ENCODE data around the gene RALY.

The RALY gene

DNA sequence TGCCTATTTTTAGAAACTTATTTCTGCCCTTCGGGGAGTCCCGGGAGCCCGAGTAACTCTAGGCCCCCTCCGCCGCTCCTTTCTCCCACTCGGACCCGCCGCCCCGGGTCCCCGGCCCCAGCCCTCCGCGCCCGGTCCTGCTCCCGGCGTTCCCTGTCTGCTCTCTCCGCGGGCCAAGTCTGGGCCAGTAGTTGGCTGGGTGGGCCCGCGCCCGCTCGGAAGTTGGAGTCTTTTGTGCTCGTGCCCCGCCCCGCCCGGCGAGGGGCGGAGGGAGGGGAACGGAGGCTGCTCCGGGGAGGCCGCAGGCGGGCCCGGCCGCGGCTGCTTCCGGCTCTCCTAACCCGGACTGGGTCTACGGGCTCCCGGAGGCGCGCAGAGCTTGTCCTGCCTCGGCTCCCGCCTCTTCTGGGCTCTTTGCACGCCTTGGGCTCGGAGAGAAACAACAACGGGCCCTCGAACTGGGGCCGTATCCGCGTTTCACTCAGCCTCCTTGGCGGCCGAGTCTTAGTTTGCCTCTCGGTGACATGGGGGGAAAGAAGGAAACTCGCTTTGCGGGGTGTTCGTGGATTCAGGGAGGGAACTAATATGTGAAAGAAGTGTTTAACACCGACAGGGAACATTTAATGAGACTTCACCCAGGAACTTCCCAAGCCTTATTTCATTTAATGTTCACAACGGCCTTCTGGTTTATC lies 657 bp downstream of the RALY start:
- H3K4me1 Mint-ChIP-seq (ENCODE audit: low read depth) = peaks cover 65% of the 10 kb centered on the region
- H3K9me3 Mint-ChIP-seq = peaks cover 9% of the 10 kb centered on the region
- H3K27ac Mint-ChIP-seq = peak overlapping the region; percentile 95
- H3K36me3 Mint-ChIP-seq (ENCODE audit: low read depth) = peaks cover 50% of the 10 kb centered on the region
- peak overlapping the region; percentile 94 for H3K4me3 Mint-ChIP-seq
- intact Hi-C loops (cut with micrococcal nuclease) = loop anchor here (2.0 to 10.0 kb wide), 3 partner anchors 118 to 330 kb away; partner anchors contain the start of genes ACTL10, C20orf144, CHMP4B and EIF2S2
- H3K27me3 Mint-ChIP-seq = no peaks in the 10 kb centered on the region

DNA sequence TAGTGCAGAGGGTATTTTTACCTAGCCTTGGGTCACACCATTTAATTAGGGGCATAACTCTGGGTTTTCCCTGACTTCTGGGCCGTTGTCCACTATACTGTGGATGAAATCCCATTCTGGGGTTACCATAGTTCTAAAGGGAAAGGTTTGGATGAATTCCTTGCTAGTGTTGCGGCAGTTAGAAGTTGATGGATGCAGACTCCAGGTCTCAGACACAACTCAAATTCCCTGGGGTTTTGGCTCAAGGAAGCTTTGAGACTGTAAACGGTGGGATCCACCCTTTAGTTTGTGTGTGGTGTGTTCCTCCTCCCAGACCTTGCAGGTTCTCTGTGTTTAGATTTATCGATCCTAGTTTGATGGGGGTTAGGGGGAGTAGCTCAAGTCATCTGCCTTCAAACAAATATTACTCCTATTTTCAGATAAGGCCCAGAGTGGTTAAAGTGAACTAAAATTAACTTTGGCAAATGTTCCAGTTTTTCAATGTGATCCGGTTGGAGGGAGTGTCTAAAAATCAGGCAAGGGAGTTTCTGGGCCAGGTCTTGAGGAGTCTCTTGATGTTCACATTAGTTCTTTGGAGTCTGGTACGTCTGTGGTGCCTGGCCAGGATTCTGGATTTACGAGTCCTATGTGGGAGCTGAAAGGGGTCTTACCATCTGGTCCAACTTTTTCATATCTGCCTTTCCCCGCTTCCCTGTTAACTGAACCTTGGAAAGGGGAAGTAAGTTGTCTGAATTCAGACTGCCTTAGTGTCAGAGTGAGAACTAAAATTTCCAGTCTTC lies 1.5 kb downstream of the RALY start:
- Mint-ChIP-seq H3K9me3 (peaks cover 13% of the 10 kb centered on the region), H3K4me3 (peak overlapping the region; percentile 94), H3K27ac (peak overlapping the region; percentile 95), H3K27me3 (no peaks in the 10 kb centered on the region), H3K36me3 (ENCODE audit: low read depth) (peaks cover 55% of the 10 kb centered on the region), H3K4me1 (ENCODE audit: low read depth) (peaks cover 69% of the 10 kb centered on the region)
- intact Hi-C loops (cut with micrococcal nuclease) = loop anchor here (2.0 to 10.0 kb wide), 2 partner anchors 184 to 330 kb away; partner anchors contain the start of genes ACTL10, C20orf144 and CHMP4B

DNA sequence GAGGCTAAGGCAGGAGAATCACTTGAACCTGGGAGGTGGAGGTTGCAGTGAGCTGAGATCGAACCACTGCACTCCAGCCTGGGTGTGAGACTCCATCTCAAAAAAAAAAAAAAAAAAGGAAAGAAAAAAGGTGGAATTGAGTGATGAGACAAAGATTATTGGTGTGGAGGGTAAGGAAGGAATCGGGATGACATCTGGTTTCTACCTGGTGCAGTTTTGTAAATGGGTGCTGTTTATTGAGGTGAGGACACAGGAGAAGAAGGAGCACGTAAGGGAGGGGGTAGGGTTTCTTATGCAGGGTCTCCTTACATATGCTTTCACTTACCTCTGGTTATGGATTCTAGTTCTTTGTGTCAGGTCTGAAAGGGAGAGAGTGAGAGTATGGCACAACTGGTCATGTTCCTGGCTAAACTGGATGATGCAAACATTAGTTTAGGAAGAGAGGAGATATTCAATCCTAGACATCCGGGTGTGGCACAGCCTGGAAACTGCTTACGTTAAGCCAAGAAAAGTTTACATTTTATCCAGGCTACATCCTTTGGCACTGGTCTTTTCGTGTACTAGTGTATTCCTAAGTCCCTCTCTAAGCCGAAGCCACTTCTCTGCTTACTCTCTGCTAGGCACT lies 5.4 kb downstream of the RALY start:
- Mint-ChIP-seq H3K4me1 (ENCODE audit: low read depth) (peaks cover 82% of the 10 kb centered on the region), H3K27ac (no peak overlapping the region), H3K4me3 (no peak overlapping the region), H3K36me3 (ENCODE audit: low read depth) (peaks cover 52% of the 10 kb centered on the region), H3K27me3 (no peaks in the 10 kb centered on the region), H3K9me3 (peaks cover 13% of the 10 kb centered on the region)
- intact Hi-C loops (cut with micrococcal nuclease) = loop anchor here (10.0 kb wide), 1 partner anchor 334 kb away; the partner anchor contains the start of genes ACTL10 and C20orf144

DNA sequence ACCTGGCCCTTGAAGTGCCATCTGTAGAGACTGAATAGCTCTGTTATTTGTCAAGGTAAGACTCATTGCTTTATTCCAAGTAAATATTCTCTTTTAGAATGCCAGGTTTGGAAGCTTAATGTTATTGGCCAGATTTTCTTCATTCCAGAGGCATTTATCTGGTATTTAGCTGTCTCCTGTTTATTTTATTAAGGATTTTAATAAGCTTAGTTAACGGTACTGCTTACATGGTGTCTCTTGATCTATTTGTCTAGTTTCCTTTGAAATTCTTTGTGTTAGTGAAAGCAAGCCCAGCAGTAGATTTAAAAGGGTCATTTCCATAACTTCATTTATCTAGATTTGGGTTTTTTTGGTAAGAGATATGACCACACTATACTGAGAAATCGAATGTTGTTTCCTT lies 7.7 kb downstream of the RALY start:
- intact Hi-C loops (cut with micrococcal nuclease) = no loop called here
- Mint-ChIP-seq H3K27ac (no peak overlapping the region), H3K36me3 (ENCODE audit: low read depth) (peaks cover 45% of the 10 kb centered on the region), H3K4me1 (ENCODE audit: low read depth) (peaks cover 84% of the 10 kb centered on the region), H3K27me3 (no peaks in the 10 kb centered on the region), H3K4me3 (no peak overlapping the region), H3K9me3 (peaks cover 13% of the 10 kb centered on the region)

DNA sequence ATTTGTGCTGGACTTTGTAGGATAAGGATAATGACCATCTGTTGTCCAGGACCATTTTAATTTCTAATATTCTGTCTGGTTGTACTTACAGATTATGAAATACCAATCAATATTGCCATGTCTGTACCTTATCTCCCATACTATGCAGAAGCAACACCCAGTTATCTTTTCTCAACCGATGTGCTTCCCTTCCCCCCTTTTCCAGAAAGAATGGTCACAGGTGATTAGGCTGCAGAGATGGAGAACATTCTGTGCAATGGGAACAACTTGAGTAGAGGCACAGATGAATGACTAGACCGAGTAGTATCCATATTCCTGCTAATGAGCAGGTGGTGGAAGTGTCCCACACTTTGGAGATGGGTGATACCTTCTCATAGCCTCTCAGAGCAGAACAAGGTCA lies 10.5 kb downstream of the RALY start:
- Mint-ChIP-seq H3K27ac (no peak overlapping the region), H3K9me3 (peaks cover 5% of the 10 kb centered on the region)

DNA sequence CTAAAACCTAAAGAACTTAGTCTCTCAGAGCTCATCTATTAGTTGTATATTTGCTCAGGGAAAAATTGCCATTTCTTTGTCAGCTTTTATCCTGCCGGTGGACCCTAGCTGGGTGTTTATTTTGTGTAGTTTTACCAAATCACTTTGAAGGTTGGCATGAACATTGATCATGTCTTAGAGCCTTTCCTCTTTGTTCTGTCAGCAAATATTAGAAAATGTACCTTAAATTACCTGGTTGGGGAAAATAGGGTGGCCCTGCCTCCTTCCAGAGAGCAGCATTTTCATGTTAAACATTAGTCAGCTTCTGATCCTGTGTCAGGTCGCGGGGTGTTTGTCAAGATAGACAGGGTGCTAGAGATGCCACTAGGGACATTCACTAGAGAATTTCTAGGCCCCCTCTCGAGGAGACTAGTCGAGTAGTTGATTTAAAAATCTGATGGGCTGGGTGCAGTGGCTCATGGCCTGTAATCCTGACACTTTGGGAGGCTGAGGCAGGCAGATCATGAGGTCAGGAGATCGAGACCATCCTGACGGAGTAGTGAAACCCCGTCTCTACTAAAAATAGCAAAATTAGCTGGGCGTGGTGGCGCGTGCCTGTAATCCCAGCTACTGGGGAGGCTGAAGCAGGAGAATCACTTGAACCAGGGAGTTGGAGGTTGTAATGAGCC lies 11.2 kb downstream of the RALY start:
- intact Hi-C loops (cut with micrococcal nuclease) = no loop called here
- Mint-ChIP-seq H3K4me1 (ENCODE audit: low read depth) (peaks cover 70% of the 10 kb centered on the region), H3K4me3 (no peak overlapping the region), H3K9me3 (no peaks in the 10 kb centered on the region), H3K27ac (no peak overlapping the region), H3K27me3 (no peaks in the 10 kb centered on the region), H3K36me3 (ENCODE audit: low read depth) (peaks cover 25% of the 10 kb centered on the region)

More for the DNA sequence above, 10.5 kb downstream of the RALY start:
- H3K4me3 Mint-ChIP-seq = no peak overlapping the region
- intact Hi-C loops (cut with micrococcal nuclease) = no loop called here
- no peaks in the 10 kb centered on the region for H3K27me3 Mint-ChIP-seq
- peaks cover 31% of the 10 kb centered on the region for H3K36me3 Mint-ChIP-seq (ENCODE audit: low read depth)
- peaks cover 70% of the 10 kb centered on the region for H3K4me1 Mint-ChIP-seq (ENCODE audit: low read depth)

DNA sequence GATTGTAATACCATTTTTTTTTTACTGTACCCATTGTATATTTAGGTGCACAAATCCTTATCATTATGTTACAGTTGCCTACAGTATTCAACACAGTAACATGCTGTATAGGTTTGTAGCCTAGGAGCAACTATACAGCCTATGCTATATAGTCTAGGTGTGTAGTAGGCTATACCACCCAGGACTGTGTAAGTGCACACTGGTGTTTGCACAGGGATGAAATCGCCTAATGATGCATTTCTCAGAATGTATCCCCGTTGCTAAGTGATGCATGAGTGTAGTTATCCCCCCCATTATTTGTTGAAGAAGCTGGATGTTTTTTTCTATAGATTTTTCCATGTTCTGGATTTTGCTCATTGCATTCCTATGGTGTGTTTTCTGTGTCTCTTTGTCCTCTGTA lies 12.9 kb downstream of the RALY start:
- H3K27me3 Mint-ChIP-seq = no peaks in the 10 kb centered on the region
- H3K4me1 Mint-ChIP-seq (ENCODE audit: low read depth) = peaks cover 66% of the 10 kb centered on the region
- no peak overlapping the region for H3K27ac Mint-ChIP-seq
- intact Hi-C loops (cut with micrococcal nuclease) = no loop called here
- H3K9me3 Mint-ChIP-seq = no peaks in the 10 kb centered on the region
- no peak overlapping the region for H3K4me3 Mint-ChIP-seq
- peaks cover 25% of the 10 kb centered on the region for H3K36me3 Mint-ChIP-seq (ENCODE audit: low read depth)

DNA sequence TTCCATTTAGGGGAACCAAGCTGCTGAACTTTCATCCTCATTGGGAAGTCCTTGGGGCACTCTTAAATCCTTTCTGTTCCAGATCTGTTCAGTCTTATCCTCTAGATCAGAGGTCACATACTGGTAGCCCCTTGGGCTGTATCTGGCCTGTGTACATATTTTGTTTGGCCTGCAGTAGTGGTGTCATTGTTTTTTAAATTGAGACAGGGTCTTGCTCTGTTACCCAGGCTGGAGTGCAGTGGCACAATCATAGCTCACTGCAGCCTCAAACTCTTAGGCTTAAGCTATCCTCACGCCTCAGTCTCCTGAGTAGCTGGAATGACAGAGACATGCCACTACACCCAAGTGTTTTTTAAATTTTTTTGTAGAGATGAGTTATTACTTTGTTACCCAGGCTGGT lies 14.8 kb downstream of the RALY start:
- peak overlapping the region; percentile 25 for H3K27ac Mint-ChIP-seq
- H3K36me3 Mint-ChIP-seq (ENCODE audit: low read depth) = peaks cover 20% of the 10 kb centered on the region
- intact Hi-C loops (cut with micrococcal nuclease) = no loop called here
- H3K4me3 Mint-ChIP-seq = no peak overlapping the region
- no peaks in the 10 kb centered on the region for H3K27me3 Mint-ChIP-seq
- H3K4me1 Mint-ChIP-seq (ENCODE audit: low read depth) = peaks cover 59% of the 10 kb centered on the region
- H3K9me3 Mint-ChIP-seq = no peaks in the 10 kb centered on the region

DNA sequence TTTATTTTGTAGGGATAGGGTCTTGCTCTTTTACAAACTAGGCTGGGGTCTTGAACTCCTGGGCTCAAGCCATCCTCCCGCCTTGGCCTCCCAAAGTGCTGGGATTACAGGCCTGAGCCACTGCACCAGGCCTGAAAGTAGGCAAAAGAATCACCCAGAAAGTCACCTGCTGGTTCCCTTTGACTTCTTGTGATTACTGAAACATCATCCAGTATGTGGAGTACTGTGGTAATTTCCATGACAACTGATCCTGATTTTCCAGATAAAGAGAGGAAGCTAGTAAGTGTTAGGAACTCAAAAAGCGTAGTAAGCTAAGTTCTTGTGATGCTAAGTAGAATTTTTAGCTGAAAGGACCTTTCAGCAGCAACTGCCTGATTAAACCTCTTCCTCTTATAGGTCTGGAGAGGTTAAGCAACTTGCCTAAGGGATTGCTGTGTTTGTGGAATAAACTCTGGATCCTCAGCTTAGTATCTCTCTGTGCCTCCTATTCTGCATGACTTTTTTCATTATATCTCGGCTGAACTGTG lies 16.8 kb downstream of the RALY start:
- Mint-ChIP-seq H3K36me3 (ENCODE audit: low read depth) (peaks cover 19% of the 10 kb centered on the region), H3K9me3 (no peaks in the 10 kb centered on the region), H3K4me3 (no peak overlapping the region), H3K27me3 (no peaks in the 10 kb centered on the region), H3K27ac (peak overlapping the region; percentile 25), H3K4me1 (ENCODE audit: low read depth) (peaks cover 52% of the 10 kb centered on the region)
- intact Hi-C loops (cut with micrococcal nuclease) = no loop called here

DNA sequence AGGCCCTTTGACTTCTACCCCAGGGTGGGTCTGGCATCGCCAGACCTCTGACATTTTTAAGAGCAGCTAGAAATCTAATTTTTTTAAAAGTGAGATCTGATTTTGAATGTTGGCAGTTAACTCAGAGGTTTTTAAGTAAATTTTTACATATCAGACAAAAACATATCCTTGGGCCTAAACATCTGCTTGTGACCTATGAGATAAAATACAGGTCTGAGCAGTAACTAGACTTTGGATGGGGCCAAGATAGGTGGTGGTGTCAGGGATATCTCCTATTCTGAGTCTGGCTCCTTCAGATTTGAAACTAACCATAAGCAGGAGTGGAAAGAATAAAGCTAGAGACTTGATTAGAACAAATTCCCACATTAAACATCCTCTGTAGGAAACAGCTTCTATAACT lies 17.6 kb downstream of the RALY start:
- H3K4me3 Mint-ChIP-seq = no peak overlapping the region

DNA sequence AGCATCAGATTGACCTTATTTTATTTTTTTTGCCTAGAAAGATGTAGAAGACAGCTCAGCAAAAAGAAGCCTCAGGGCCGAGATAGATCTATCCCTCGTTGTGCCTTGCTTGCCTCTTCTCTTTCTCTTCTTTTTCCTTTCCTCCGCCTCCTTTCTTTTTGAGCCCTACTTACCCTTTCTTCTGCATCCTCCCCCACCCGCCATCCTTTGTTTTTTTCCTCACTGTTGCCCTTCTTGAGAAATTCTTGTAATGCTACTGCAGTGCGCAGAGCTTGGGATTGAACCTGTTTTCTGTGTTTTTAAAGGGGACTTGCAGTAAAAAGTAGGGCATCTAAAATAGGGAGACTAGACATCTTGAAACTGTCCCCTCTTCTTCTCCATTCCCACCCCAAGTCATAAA lies 18.6 kb downstream of the RALY start:
- Mint-ChIP-seq H3K27ac (no peak overlapping the region), H3K36me3 (ENCODE audit: low read depth) (peaks cover 19% of the 10 kb centered on the region), H3K27me3 (no peaks in the 10 kb centered on the region), H3K4me1 (ENCODE audit: low read depth) (peaks cover 71% of the 10 kb centered on the region), H3K4me3 (no peak overlapping the region), H3K9me3 (no peaks in the 10 kb centered on the region)
- intact Hi-C loops (cut with micrococcal nuclease) = no loop called here

More for the DNA sequence above, 17.6 kb downstream of the RALY start:
- no peak overlapping the region for H3K27ac Mint-ChIP-seq
- intact Hi-C loops (cut with micrococcal nuclease) = no loop called here
- peaks cover 60% of the 10 kb centered on the region for H3K4me1 Mint-ChIP-seq (ENCODE audit: low read depth)
- H3K9me3 Mint-ChIP-seq = no peaks in the 10 kb centered on the region
- peaks cover 26% of the 10 kb centered on the region for H3K36me3 Mint-ChIP-seq (ENCODE audit: low read depth)
- no peaks in the 10 kb centered on the region for H3K27me3 Mint-ChIP-seq

DNA sequence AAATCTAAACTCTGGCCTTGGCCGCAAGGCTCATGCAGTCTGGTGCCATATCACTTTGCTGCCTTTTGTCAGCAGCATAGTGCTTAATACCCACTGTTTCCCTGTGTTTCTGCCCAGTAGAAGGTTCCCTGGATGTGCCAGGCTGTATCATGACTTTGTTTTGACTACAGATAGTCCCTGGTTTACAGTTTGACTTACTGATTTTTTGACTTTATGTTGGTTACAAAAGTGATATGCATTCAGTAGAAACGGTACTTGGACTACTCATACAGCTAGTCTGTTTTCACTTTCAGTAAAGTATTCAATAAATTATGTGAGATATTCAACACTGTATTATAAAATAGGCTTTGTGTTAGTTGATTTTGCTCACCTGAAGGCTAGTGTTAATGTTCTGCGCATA lies 19.0 kb downstream of the RALY start:
- intact Hi-C loops (cut with micrococcal nuclease) = no loop called here
- no peak overlapping the region for H3K4me3 Mint-ChIP-seq
- no peaks in the 10 kb centered on the region for H3K27me3 Mint-ChIP-seq
- H3K9me3 Mint-ChIP-seq = no peaks in the 10 kb centered on the region
- H3K27ac Mint-ChIP-seq = no peak overlapping the region
- H3K4me1 Mint-ChIP-seq (ENCODE audit: low read depth) = peaks cover 75% of the 10 kb centered on the region
- peaks cover 23% of the 10 kb centered on the region for H3K36me3 Mint-ChIP-seq (ENCODE audit: low read depth)

DNA sequence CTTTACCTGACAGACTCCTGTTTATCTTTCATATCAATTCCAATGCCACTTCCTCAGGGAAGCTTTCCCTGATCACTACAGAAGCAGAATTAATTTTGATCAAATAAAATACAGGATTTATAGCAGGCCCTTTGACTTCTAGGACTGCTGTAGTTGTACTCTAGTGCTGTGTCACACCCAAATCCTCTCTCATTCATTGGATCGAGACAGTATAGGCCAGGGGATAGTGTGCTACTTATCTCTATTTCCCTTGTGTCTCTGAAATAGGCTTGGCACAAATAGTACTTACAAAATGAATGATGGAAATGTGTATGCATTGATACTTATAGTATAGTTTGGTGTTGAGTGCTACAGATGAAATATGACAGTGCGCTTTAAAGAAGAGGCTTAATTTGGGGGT lies 19.8 kb downstream of the RALY start:
- H3K36me3 Mint-ChIP-seq (ENCODE audit: low read depth) = peaks cover 24% of the 10 kb centered on the region
- H3K9me3 Mint-ChIP-seq = no peaks in the 10 kb centered on the region
- no peak overlapping the region for H3K4me3 Mint-ChIP-seq
- H3K27me3 Mint-ChIP-seq = no peaks in the 10 kb centered on the region
- H3K27ac Mint-ChIP-seq = no peak overlapping the region
- peaks cover 74% of the 10 kb centered on the region for H3K4me1 Mint-ChIP-seq (ENCODE audit: low read depth)
- intact Hi-C loops (cut with micrococcal nuclease) = no loop called here

Data from dendritic cell treated with granulocyte-macrophage colony-stimulating factor and Interleukin-4, amounts not matched to agents 40 ng/mL and 50 ng/mL, for 4 days (primary cell).